MG63 (cell line): ENCODE data around the gene TAF1B. TPM values are rescaled to one million over a fixed set of nuclear protein-coding genes. Genes with fewer than 3 reads are reported as not detected.
A peak's percentile ranks its signal among the peaks of the same experiment; 100 is the strongest.

Experiments used
- DNase-seq: peaks from one replicate; pipeline ENCODE4 v3.0.0-alpha.2; 2020
- H3K27me3 ChIP-seq: fragments of 250-450 bp; sonication (Bioruptor Pico); 2 replicates; pipeline ENCODE4 v1.5.1; 2020; ENCODE audit warnings: mild to moderate bottlenecking, moderate library complexity
- H3K36me3 ChIP-seq: fragments of 250-450 bp; sonication (Bioruptor Pico); 2 replicates; pipeline ENCODE4 v1.5.1; 2020; ENCODE audit warnings: mild to moderate bottlenecking, moderate library complexity
- H3K4me3 ChIP-seq: fragments of 250-450 bp; sonication (Bioruptor Pico); 2 replicates; pipeline ENCODE4 v1.5.1; 2020; ENCODE audit warnings: mild to moderate bottlenecking, moderate library complexity
- H3K9me3 ChIP-seq: fragments of 250-450 bp; sonication (Bioruptor Pico); 2 replicates; pipeline ENCODE4 v1.5.1; 2020; ENCODE audit warnings: mild to moderate bottlenecking, moderate library complexity
- total RNA-seq: library from RNA; depleted of rRNA; stranded (reverse); fragments of >200 nt; shearing (Covaris generic); gene quantifications from 2 replicates; pipeline ENCODE4 v1.2.3, GENCODE V29; 2014; ENCODE audit warnings: low replicate concordance

Gene TAF1B
- total RNA-seq, 1 experiment from 2014 or later, result 27.0 TPM

DNA sequence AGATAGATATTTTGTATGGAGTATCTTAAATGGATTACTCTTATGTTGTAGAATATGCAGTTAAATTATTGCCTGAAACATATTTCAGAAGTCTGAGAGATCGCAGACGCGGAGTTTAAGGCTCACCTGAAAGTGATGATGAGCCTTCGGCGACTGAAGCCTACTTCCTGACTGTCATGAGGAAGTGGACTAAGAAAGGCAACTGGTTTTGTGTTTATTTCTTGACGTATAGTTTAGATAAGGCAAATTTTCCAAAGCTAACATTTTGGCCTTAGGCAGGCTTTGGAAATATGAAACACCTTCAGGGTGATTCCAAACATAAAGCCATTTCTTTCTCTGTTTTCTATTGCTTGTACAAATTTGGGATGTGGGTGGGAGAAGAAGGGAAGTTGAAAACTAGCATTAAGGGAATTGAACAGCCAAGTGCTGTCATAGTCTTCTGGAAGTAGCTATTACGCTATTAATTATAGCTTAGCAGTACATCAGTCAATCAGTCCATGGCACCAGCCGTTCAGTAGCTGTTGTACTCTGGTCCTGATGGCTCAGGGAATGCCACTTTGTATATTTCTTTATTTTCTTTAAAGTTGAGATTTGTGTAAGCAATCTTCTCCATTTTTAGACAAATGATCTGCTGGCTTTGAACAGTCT lies 109.7 kb downstream of the TAF1B start:
- H3K4me3 ChIP-seq, result no peak overlapping the region
- no peaks in the 10 kb centered on the region for H3K36me3 ChIP-seq
- no peak for DNase-seq
- H3K9me3 ChIP-seq, result no peaks in the 10 kb centered on the region
- H3K27me3 ChIP-seq, result 0 out of 2 replicates have a peak, but pooled peaks cover 2% of the 10 kb centered on the region

DNA sequence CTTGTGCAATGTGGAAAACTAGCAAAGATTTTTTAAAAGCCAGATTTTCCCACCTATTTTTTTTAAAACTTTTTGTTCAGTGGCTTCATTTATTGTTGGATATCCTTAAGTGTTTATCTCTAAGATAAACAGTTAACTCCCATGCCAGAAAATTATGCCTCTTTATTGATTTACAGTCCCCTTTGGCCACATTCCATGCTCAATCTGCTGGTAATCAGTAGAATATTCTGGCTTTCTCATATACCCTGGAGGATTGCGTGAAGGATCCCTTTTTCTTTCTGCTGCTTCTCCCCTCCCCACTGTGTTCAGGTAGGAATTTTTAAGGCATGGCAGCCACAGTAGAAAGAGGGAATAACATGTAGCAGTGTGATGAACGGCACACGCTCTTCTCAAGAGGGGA lies 110.9 kb downstream of the TAF1B start:
- Histone ChIP-seq H3K36me3 (no peaks in the 10 kb centered on the region), H3K4me3 (no peak overlapping the region), H3K9me3 (no peaks in the 10 kb centered on the region), H3K27me3 (0 out of 2 replicates have a peak, but pooled peaks cover 2% of the 10 kb centered on the region)
- no peak for DNase-seq

DNA sequence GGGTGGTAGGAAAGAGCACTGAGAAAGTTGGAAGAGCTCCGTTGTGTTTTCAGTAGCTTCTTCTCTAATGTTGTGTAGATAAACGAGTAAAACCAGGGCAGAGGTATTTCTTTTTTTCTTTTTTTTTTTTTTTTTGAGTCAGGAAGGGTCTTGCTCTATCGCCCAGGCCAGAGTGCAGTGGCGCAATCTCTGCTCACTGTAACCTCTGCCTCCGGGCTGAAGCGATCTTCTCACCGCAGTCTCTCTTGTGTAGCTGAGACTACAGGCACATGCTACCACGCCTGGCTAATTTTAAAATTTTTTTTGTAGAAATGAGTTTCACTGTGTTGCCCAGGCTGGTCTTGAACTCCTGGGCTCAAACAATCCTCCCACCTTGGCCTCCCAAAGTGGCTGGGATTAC lies 114.8 kb downstream of the TAF1B start:
- H3K36me3 ChIP-seq, result no peaks in the 10 kb centered on the region
- no peak for DNase-seq
- H3K9me3 ChIP-seq, result no peaks in the 10 kb centered on the region
- no peaks in the 10 kb centered on the region for H3K27me3 ChIP-seq
- no peak overlapping the region for H3K4me3 ChIP-seq

- Histone ChIP-seq H3K9me3 (no peaks in the 10 kb centered on the region), H3K4me3 (no peak overlapping the region), H3K36me3 (no peaks in the 10 kb centered on the region), H3K27me3 (no peaks in the 10 kb centered on the region)
- DNase-seq, result no peak
These were observed 116.0 kb downstream of the TAF1B start for GRCh38 chr2:9959262-9959661.

DNA sequence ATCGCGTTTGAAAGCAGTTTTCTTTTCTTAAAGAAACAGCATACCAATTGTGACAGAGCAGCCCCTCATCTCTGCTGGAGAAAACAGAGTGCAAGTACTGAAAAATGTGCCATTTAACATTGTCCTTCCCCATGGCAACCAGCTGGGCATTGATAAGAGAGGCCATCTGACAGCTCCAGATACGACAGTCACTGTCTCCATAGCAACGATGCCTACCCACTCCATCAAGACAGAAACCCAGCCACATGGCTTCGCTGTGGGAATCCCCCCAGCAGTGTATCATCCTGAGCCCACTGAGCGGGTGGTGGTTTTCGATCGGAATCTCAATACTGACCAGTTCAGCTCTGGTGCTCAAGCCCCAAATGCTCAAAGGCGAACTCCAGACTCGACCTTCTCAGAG lies 117.7 kb downstream of the TAF1B start:
- Histone ChIP-seq H3K4me3 (no peak overlapping the region), H3K9me3 (no peaks in the 10 kb centered on the region), H3K36me3 (no peaks in the 10 kb centered on the region), H3K27me3 (no peaks in the 10 kb centered on the region)
- DNase-seq, result no peak

GRCh38 chr2:9964334-9964980 lies 121.2 kb downstream of the TAF1B start:
- Histone ChIP-seq H3K4me3 (no peak overlapping the region), H3K36me3 (no peaks in the 10 kb centered on the region), H3K27me3 (no peaks in the 10 kb centered on the region), H3K9me3 (no peaks in the 10 kb centered on the region)
- no peak for DNase-seq

DNA sequence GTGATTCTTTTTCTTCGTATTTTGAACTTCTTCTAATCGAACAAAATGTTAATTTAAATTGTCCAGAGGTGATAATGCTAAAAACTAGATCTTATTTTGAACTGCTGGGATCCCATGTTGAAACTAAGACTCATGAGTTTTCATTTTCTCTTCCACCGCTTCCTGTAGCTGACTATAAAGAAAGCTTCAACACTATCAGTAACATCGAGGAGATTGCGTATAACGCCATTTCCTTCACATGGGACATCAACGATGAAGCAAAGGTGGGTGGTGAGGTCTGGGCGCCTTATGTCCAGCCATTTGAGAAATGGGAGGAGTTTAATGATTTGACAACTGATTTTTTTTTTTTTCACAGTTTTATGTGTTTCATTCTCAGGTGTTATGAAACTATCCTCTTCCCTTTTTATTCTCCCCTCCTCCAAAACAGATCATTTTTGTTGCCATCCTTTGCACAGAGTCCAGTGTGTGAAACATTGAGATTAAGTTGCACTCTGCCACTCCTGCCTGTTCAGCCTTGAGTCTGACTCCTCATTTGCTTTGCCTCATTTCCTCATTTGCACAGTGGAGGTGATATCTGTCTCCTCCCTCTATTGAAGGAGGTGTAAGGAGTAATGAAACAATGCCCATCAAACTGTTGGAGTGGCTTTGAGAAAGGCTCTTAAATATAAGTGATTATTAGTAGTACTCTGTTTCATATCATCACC lies 122.0 kb downstream of the TAF1B start:
- no peak for DNase-seq
- Histone ChIP-seq H3K27me3 (no peaks in the 10 kb centered on the region), H3K9me3 (no peaks in the 10 kb centered on the region)

GRCh38 chr2:9966491-9967022 lies 123.3 kb downstream of the TAF1B start:
- H3K36me3 ChIP-seq, result no peaks in the 10 kb centered on the region
- H3K4me3 ChIP-seq, result no peak overlapping the region
- DNase-seq, result no peak
- H3K9me3 ChIP-seq, result no peaks in the 10 kb centered on the region
- no peaks in the 10 kb centered on the region for H3K27me3 ChIP-seq

More for the DNA sequence above, 122.0 kb downstream of the TAF1B start:
- H3K36me3 ChIP-seq, result no peaks in the 10 kb centered on the region
- no peak overlapping the region for H3K4me3 ChIP-seq

GRCh38 chr2:9967053-9967775 lies 123.9 kb downstream of the TAF1B start:
- no peak for DNase-seq
- Histone ChIP-seq H3K27me3 (no peaks in the 10 kb centered on the region), H3K9me3 (no peaks in the 10 kb centered on the region), H3K4me3 (no peak overlapping the region), H3K36me3 (no peaks in the 10 kb centered on the region)

DNA sequence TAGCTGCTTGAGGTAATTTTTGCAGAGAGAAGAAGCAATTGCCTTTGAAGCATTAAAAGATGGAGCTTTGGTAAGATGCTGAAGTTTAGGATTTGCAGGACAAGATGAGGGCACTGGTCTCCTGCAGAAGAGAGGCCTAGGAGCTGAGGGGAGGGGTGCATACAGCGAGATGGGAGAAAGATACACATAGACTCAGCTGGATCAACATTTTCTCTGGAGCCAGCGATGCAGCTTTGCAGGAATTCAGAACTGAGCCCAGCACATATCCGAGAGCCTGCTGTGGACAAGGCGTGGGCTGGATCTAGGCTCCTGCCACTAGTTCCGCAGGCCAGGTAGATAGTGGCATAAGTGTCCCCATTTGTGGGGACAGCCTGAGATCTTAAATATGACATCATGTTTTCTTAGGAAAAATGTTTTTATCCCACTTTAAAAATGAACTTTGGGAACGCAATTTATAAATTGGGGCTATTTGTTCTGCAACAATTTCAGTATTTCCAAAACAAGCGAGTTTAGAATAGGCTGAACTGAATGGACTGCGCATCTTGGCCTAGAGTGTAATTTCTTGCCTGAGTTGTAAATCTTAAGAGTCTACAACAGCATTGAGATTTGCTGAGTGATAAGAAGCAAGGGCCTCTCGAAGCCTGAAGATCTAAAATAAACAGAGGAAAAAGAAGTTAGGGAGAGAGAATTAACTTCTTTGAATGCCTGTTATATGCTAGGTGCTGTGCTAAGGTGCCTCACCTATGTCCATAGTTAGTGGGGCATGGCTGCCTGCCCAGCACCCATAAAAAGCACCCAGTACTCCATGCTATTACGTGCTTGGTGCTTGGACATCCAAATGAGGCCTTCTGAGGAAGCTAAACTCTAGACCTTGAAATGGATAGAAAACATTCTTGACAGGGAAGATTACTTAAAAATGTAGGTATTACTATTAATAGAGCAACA lies 125.6 kb downstream of the TAF1B start:
- Histone ChIP-seq H3K27me3 (no peaks in the 10 kb centered on the region), H3K4me3 (no peak overlapping the region), H3K9me3 (no peaks in the 10 kb centered on the region), H3K36me3 (no peaks in the 10 kb centered on the region)
- no peak for DNase-seq

GRCh38 chr2:9970200-9971044 lies 127.1 kb downstream of the TAF1B start:
- H3K9me3 ChIP-seq, result no peaks in the 10 kb centered on the region
- DNase-seq, result no peak
- no peaks in the 10 kb centered on the region for H3K36me3 ChIP-seq
- no peaks in the 10 kb centered on the region for H3K27me3 ChIP-seq
- no peak overlapping the region for H3K4me3 ChIP-seq

GRCh38 chr2:9971105-9971818 lies 128.0 kb downstream of the TAF1B start:
- no peak for DNase-seq
- H3K27me3 ChIP-seq, result no peaks in the 10 kb centered on the region
- H3K36me3 ChIP-seq, result no peaks in the 10 kb centered on the region
- no peak overlapping the region for H3K4me3 ChIP-seq
- H3K9me3 ChIP-seq, result no peaks in the 10 kb centered on the region

- Histone ChIP-seq H3K4me3 (no peak overlapping the region), H3K9me3 (no peaks in the 10 kb centered on the region), H3K27me3 (no peaks in the 10 kb centered on the region), H3K36me3 (no peaks in the 10 kb centered on the region)
- DNase-seq, result no peak
These were observed 128.6 kb downstream of the TAF1B start for GRCh38 chr2:9971890-9972289.

GRCh38 chr2:9972621-9973479 lies 129.6 kb downstream of the TAF1B start:
- peak; percentile 70 for DNase-seq
- H3K4me3 ChIP-seq, result no peak overlapping the region
- H3K36me3 ChIP-seq, result no peaks in the 10 kb centered on the region
- H3K9me3 ChIP-seq, result no peaks in the 10 kb centered on the region
- no peaks in the 10 kb centered on the region for H3K27me3 ChIP-seq
